Fibroblast of pulmonary artery (primary cell): ENCODE data around the gene EVL.
A peak's percentile ranks its signal among the peaks of the same experiment; 100 is the strongest.

ENCODE experiments used
- DNase-seq: peaks from one replicate; pipeline ENCODE4 v3.0.0-alpha.2; 2010; ENCODE audit warnings: low read depth
- H3K4me3 ChIP-seq: replicated peaks from 2 replicates; pipeline ENCODE4 v1.5.1; 2011; ENCODE audit warnings: low read depth, mild to moderate bottlenecking, control low read depth, low read length, moderate library complexity
- CTCF ChIP-seq: IDR thresholded peaks from 2 replicates; pipeline ENCODE4 v1.5.1; 2011; ENCODE audit warnings: mild to moderate bottlenecking, control low read depth, low read length, inconsistent platforms; ENCODE audit errors: missing control alignments

EVL gene

GRCh38 chr14:100031506-100032281 lies 33.5 kb upstream of the EVL start:
- peak; percentile 98 for DNase-seq
- TF ChIP-seq CTCF: peak; percentile 5
- peak overlapping the region; percentile 56 for H3K4me3 ChIP-seq

GRCh38 chr14:100032738-100033137 lies 32.5 kb upstream of the EVL start:
- DNase-seq: no peak
- H3K4me3 ChIP-seq: no peak overlapping the region
- no peak for TF ChIP-seq CTCF

GRCh38 chr14:100033347-100034075 lies 31.7 kb upstream of the EVL start:
- TF ChIP-seq CTCF: no peak

GRCh38 chr14:100034468-100034867 lies 30.8 kb upstream of the EVL start:
- no peak for DNase-seq
- no peak for TF ChIP-seq CTCF
- H3K4me3 ChIP-seq: no peak overlapping the region

More at GRCh38 chr14:100033347-100034075, 31.7 kb upstream of the EVL start:
- H3K4me3 ChIP-seq: no peak overlapping the region
- DNase-seq: no peak

GRCh38 chr14:100034961-100035500 lies 30.2 kb upstream of the EVL start:
- no peak overlapping the region for H3K4me3 ChIP-seq
- DNase-seq: no peak
- no peak for TF ChIP-seq CTCF

GRCh38 chr14:100035700-100036099 lies 29.5 kb upstream of the EVL start:
- H3K4me3 ChIP-seq: no peak overlapping the region
- DNase-seq: no peak
- no peak for TF ChIP-seq CTCF
